ENCODE measurements around the gene NANOS2. TPM values are rescaled to one million over a fixed set of nuclear protein-coding genes. Genes with fewer than 3 reads are reported as not detected.
A peak's percentile ranks its signal among the peaks of the same experiment; 100 is the strongest.

NANOS2 gene
- total and polyA plus RNA-seq, 2 of the 13 experiments (the other 11 are each of a cell fraction or from before 2014, with no cell fraction given): not detected

- H3K27ac ChIP-seq (ENCODE audit: extremely low read length, insufficient read depth, low read length): no peak overlapping the region
- H2AFZ ChIP-seq (ENCODE audit: low read length): no peak overlapping the region
- in situ Hi-C loops (cut with HindIII; ENCODE audit: extremely low pct_ligation_motif_present, low pct_unique_long_range_greater_than_20kb): no loop called here
- FAIRE-seq (no peak), DNase-seq (ENCODE audit: low spot score) (no peak), ATAC-seq (no peak)
- no peak overlapping the region for H3K4me2 ChIP-seq (ENCODE audit: low read depth, low read length)
- ChIA-PET POLR2A (no interaction called here), CTCF (ENCODE audit: low intra/inter-chr PET ratio, low total read pairs) (no interaction called here)
- H3K4me1 ChIP-seq (ENCODE audit: insufficient read depth, low read length): no peaks in the 10 kb centered on the region
- no peak overlapping the region for H3K9ac ChIP-seq (ENCODE audit: insufficient read depth, low read depth, low read length)
- no peaks in the 10 kb centered on the region for H3K36me3 ChIP-seq (replicated peaks in 1 of 2; ENCODE audit: control insufficient read depth in 1 of 2, insufficient read depth in 2 of 2, low read length in 2 of 2)
- no peaks in the 10 kb centered on the region for H3K9me3 ChIP-seq (ENCODE audit: low read length)
- H3K4me3 ChIP-seq (replicated peaks in 1 of 3; ENCODE audit: insufficient read depth in 1 of 3, low read depth in 2 of 3, low read length in 3 of 3): no peak overlapping the region
- intact Hi-C loops (cut with micrococcal nuclease; ENCODE audit: unreplicated experiment): no loop called here
- TF ChIP-seq DBP (CRISPR knock-in tag; IDR thresholded peaks at IDR 0.05; ENCODE audit: not compliant biosample characterization) (no peak), SP1 (IDR thresholded peaks at IDR 0.05) (no peak), SP1 (CRISPR knock-in tag; IDR thresholded peaks at IDR 0.05) (0 out of 2 replicates have a peak, but pooled peaks have one; percentile 35)
- no TSS peak for BruUV-seq (replicated peaks)
- peaks cover 2 to 35% of the 10 kb centered on the region in 2 experiments for H3K27me3 ChIP-seq (ENCODE audit: control insufficient read depth in 1 of 2, insufficient read depth in 2 of 2, low read length in 2 of 2)
- no peaks in the 10 kb centered on the region for H3K79me2 ChIP-seq (ENCODE audit: insufficient read depth, low read length)
- WGBS (ENCODE audit: low lambda C conversion rate): 6% methylated on average over 19 of the region's 19 CpGs
- H4K20me1 ChIP-seq (ENCODE audit: insufficient read depth, low read length): no peaks in the 10 kb centered on the region
These were observed 20.1 kb upstream of the NANOS2 start for GRCh38 chr19:45934551-45935230.

DNA sequence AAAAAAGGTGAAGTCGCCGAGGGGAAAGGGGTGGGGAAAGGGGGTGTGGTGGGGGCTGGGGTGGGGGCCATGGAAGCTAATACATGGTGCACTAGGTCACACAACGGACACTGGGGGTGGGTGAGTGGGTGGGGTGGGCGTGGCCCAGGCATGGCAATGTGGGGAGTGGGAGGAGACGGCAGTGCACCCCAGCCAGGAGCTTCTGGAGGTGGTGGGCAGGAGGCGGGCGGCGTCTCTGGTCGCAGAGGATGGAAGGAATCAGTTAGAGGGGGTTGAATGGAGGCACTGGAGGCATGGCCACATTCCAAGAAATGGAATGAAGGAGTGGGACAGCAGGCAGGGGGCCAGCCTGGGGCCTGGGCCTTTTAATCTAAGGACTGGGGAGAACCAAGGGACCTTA is 19.2 kb upstream of the NANOS2 start:
- POLR2A ChIA-PET: no interaction called here
- no peaks in the 10 kb centered on the region for H3K79me2 ChIP-seq (ENCODE audit: insufficient read depth, low read length)
- H3K36me3 ChIP-seq (replicated peaks in 1 of 2; ENCODE audit: control insufficient read depth in 1 of 2, insufficient read depth in 2 of 2, low read length in 2 of 2): no peaks in the 10 kb centered on the region
- H3K4me2 ChIP-seq (ENCODE audit: low read depth, low read length): no peak overlapping the region
- 13% methylated on average over 9 of the region's 9 CpGs for WGBS (ENCODE audit: low lambda C conversion rate)
- no TSS peak for BruUV-seq (replicated peaks)
- H3K27me3 ChIP-seq (ENCODE audit: control insufficient read depth in 1 of 2, insufficient read depth in 2 of 2, low read length in 2 of 2): peaks cover 2 to 38% of the 10 kb centered on the region in 2 experiments
- no peak for FAIRE-seq
- no peak overlapping the region for H3K27ac ChIP-seq (ENCODE audit: extremely low read length, insufficient read depth, low read length)
- DNase-seq (ENCODE audit: low spot score): no peak
- H3K4me3 ChIP-seq (replicated peaks in 1 of 3; ENCODE audit: insufficient read depth in 1 of 3, low read depth in 2 of 3, low read length in 3 of 3): no peak overlapping the region
- CTCF ChIA-PET (ENCODE audit: low intra/inter-chr PET ratio, low total read pairs): no interaction called here
- no peak overlapping the region for H2AFZ ChIP-seq (ENCODE audit: low read length)
- H4K20me1 ChIP-seq (ENCODE audit: insufficient read depth, low read length): no peaks in the 10 kb centered on the region
- in situ Hi-C loops (cut with HindIII; ENCODE audit: extremely low pct_ligation_motif_present, low pct_unique_long_range_greater_than_20kb): no loop called here
- intact Hi-C loops (cut with micrococcal nuclease; ENCODE audit: unreplicated experiment): no loop called here
- H3K9me3 ChIP-seq (ENCODE audit: low read length): no peaks in the 10 kb centered on the region
- H3K9ac ChIP-seq (ENCODE audit: insufficient read depth, low read depth, low read length): no peak overlapping the region
- no peak for ATAC-seq
- no peaks in the 10 kb centered on the region for H3K4me1 ChIP-seq (ENCODE audit: insufficient read depth, low read length)
- TF ChIP-seq NCOA2 (CRISPR knock-in tag; IDR thresholded peaks at IDR 0.05) (no peak), SIX4 (CRISPR knock-in tag; IDR thresholded peaks at IDR 0.05) (no peak), ZNF772 (CRISPR knock-in tag; IDR thresholded peaks at IDR 0.05) (no peak), ELF4 (CRISPR knock-in tag; IDR thresholded peaks at IDR 0.05; ENCODE audit: borderline replicate concordance) (no peak), EED (CRISPR knock-in tag; IDR thresholded peaks at IDR 0.05) (no peak), ZNF253 (CRISPR knock-in tag; IDR thresholded peaks at IDR 0.05; ENCODE audit: borderline replicate concordance) (no peak), MAFG (CRISPR knock-in tag; IDR thresholded peaks at IDR 0.05) (no peak)
- TF ChIP-seq, protein P1, sequence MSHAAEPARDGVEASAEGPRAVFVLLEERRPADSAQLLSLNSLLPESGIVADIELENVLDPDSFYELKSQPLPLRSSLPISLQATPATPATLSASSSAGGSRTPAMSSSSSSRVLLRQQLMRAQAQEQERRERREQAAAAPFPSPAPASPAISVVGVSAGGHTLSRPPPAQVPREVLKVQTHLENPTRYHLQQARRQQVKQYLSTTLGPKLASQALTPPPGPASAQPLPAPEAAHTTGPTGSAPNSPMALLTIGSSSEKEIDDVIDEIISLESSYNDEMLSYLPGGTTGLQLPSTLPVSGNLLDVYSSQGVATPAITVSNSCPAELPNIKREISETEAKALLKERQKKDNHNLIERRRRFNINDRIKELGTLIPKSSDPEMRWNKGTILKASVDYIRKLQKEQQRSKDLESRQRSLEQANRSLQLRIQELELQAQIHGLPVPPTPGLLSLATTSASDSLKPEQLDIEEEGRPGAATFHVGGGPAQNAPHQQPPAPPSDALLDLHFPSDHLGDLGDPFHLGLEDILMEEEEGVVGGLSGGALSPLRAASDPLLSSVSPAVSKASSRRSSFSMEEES (CRISPR knock-in tag; IDR thresholded peaks at IDR 0.05): no peak
- TF ChIP-seq, protein P2, sequence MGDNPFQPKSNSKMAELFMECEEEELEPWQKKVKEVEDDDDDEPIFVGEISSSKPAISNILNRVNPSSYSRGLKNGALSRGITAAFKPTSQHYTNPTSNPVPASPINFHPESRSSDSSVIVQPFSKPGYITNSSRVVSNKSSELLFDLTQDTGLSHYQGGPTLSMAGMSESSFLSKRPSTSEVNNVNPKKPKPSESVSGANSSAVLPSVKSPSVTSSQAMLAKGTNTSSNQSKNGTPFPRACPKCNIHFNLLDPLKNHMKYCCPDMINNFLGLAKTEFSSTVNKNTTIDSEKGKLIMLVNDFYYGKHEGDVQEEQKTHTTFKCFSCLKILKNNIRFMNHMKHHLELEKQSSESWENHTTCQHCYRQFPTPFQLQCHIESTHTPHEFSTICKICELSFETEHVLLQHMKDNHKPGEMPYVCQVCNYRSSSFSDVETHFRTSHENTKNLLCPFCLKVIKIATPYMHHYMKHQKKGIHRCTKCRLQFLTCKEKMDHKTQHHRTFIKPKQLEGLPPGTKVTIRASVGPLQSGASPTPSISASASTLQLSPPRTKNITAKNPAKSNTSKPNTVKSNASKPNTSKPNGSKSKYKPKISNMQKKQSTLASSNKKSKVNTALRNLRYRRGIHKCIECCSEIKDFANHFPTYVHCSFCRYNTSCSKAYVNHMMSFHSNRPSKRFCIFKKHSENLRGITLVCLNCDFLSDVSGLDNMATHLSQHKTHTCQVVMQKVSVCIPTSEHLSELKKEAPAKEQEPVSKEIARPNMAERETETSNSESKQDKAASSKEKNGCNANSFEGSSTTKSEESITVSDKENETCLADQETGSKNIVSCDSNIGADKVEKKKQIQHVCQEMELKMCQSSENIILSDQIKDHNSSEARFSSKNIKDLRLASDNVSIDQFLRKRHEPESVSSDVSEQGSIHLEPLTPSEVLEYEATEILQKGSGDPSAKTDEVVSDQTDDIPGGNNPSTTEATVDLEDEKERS (CRISPR knock-in tag; IDR thresholded peaks at IDR 0.05): no peak

Data from HepG2 (cell line).